Panc1 (cell line): ENCODE data around the gene METTL16. TPM values are rescaled to one million over a fixed set of nuclear protein-coding genes. Genes with fewer than 3 reads are reported as not detected.

Source experiments
- ATAC-seq: fragments of 200-7000 bp; cut with Tn5 transposase; 2 replicates; pipeline ENCODE4 v1.9.1; 2020; ENCODE audit warnings: mild to moderate bottlenecking, moderate library complexity
- BruUV-seq: library from RNA; stranded (reverse); fragments of 400-500 nt; replicated peaks from 2 replicates; lab custom pipeline; 2021; lab: Mats Ljungman, UMichigan
- CTCF ChIA-PET: fragments of 300-600 bp; sonication (Branson Sonifier 250); formaldehyde crosslinking; loops from one replicate; lab custom pipeline; 2022; ENCODE audit warnings: antibody characterized with exemption; lab: Charles Lee
- POLR2A ChIA-PET: fragments of 300-600 bp; sonication (Branson Sonifier 250); formaldehyde crosslinking; loops from one replicate; lab custom pipeline; 2022; ENCODE audit warnings: antibody characterized with exemption; lab: Charles Lee
- DNase-seq: peaks from one replicate; pipeline ENCODE4 v3.0.0-alpha.2; 2010; ENCODE audit warnings: low read depth, low spot score
- H3K27ac ChIP-seq: 2 replicates; pipeline ENCODE4 v1.5.1; 2011; ENCODE audit warnings: mild to moderate bottlenecking, low read length, inconsistent platforms
- H3K27me3 ChIP-seq: fragments of 200-500 bp; sonication (Bioruptor generic); 2 replicates; pipeline ENCODE4 v1.6.0; 2014; ENCODE audit warnings: low read length, inconsistent platforms; ENCODE audit not compliant: control insufficient read depth, insufficient read depth
- H3K36me3 ChIP-seq: fragments of 200-500 bp; sonication (Bioruptor generic); 2 replicates; pipeline ENCODE4 v1.5.1; 2014; ENCODE audit warnings: inconsistent platforms, mild to moderate bottlenecking, low read length, moderate library complexity; ENCODE audit not compliant: control insufficient read depth, insufficient read depth
- H3K4me1 ChIP-seq: 2 replicates; pipeline ENCODE4 v1.5.1; 2011; ENCODE audit warnings: inconsistent platforms, mild to moderate bottlenecking, low read length, moderate library complexity; ENCODE audit not compliant: control insufficient read depth, insufficient read depth
- H3K4me3 ChIP-seq, 2 experiments: 2 replicates each; pipeline ENCODE4 v1.5.1; 2011 to 2012; ENCODE audit warnings: low read depth in 2 of 2, low read length in 2 of 2, mild to moderate bottlenecking in 2 of 2, inconsistent platforms in 1 of 2, moderate library complexity in 1 of 2
- H3K9me3 ChIP-seq: fragments of 200-500 bp; sonication (Bioruptor generic); 2 replicates; pipeline ENCODE4 v1.5.1; 2014; ENCODE audit warnings: low read depth, mild to moderate bottlenecking, inconsistent platforms, low read length, moderate library complexity; ENCODE audit not compliant: control insufficient read depth, insufficient read depth
- CTCF ChIP-seq: fragments of 450-650 bp; IDR thresholded peaks from 2 replicates; pipeline ENCODE4 v1.5.1; 2017; ENCODE audit warnings: mild to moderate bottlenecking
- POLR2AphosphoS5 ChIP-seq: IDR thresholded peaks from 2 replicates; pipeline ENCODE4 v1.6.1; 2012; ENCODE audit warnings: mild to moderate bottlenecking, low read depth, low read length, moderate library complexity
- REST ChIP-seq, 2 experiments: IDR thresholded peaks; 2 replicates each; pipeline ENCODE4 v1.6.1; 2011 to 2012; ENCODE audit warnings: low read depth in 2 of 2, control low read depth in 1 of 2, low read length in 1 of 2, mild to moderate bottlenecking in 1 of 2, moderate library complexity in 1 of 2; ENCODE audit not compliant: insufficient read depth in 1 of 2
- SIN3A ChIP-seq: IDR thresholded peaks from 2 replicates; pipeline ENCODE4 v1.6.1; 2012; ENCODE audit warnings: low read depth, mild to moderate bottlenecking, low read length, moderate library complexity, borderline replicate concordance; ENCODE audit not compliant: insufficient read depth
- TCF7L2 ChIP-seq: IDR thresholded peaks from 2 replicates; pipeline ENCODE4 v1.6.1; 2011; ENCODE audit warnings: mild to moderate bottlenecking, low read depth, low read length, inconsistent platforms
- in situ Hi-C: cut with HindIII; loops from 2 replicates; pipeline ENCODE4 v1.10.0; 2016; ENCODE audit warnings: low sequenced_read_pairs, low pct_unique_long_range_greater_than_20kb
- intact Hi-C: fragments of 100-400 bp; cut with micrococcal nuclease; formaldehyde crosslinking; loops from one replicate; pipeline ENCODE4 v1.10.0; 2022; ENCODE audit not compliant: unreplicated experiment
- total RNA-seq: library from RNA; stranded (reverse); gene quantifications from one replicate; pipeline ENCODE4 v1.2.1, GENCODE V29; 2021; ENCODE audit not compliant: unreplicated experiment

METTL16 gene
- total RNA-seq, 1 experiment from 2014 or later: 34.7 TPM

- Histone ChIP-seq H3K36me3 (peaks cover 5% of the 10 kb centered on the region; the same call in 1 of the 2 replicates), H3K9me3 (no peaks in the 10 kb centered on the region), H3K27me3 (no peaks in the 10 kb centered on the region), H3K4me1 (no peaks in the 10 kb centered on the region), H3K27ac (no peak overlapping the region), H3K4me3 (no peak overlapping the region)
- no TSS peak for BruUV-seq
- no peak for ATAC-seq
- in situ Hi-C loops (no loop called here), intact Hi-C loops (no loop called here)
- ChIA-PET CTCF (no interaction called here), POLR2A (interaction anchor here (0.6 kb wide), 1 partner anchor 10 kb away, joined by 4 read pairs; no protein-coding TSS in a partner anchor)
- no peak for TF ChIP-seq POLR2AphosphoS5
- TF ChIP-seq SIN3A: no peak
- TF ChIP-seq CTCF: no peak
- TF ChIP-seq TCF7L2: no peak
- no peak for TF ChIP-seq REST (IDR thresholded peaks at IDR 0.05; ENCODE audit: insufficient read depth in 1 of 2, low read depth in 2 of 2, low read length in 1 of 2)
- DNase-seq: no peak
These were observed 44.8 kb downstream of the METTL16 start for GRCh38 chr17:2466931-2467330.

- H3K9me3 ChIP-seq: no peaks in the 10 kb centered on the region
- no peak overlapping the region for H3K27ac ChIP-seq
- H3K4me1 ChIP-seq: no peaks in the 10 kb centered on the region
- POLR2A ChIA-PET: no interaction called here
- BruUV-seq: no TSS peak
- H3K4me3 ChIP-seq: no peak overlapping the region
- in situ Hi-C loops: no loop called here
- H3K27me3 ChIP-seq: no peaks in the 10 kb centered on the region
- intact Hi-C loops: no loop called here
- TF ChIP-seq TCF7L2: no peak
- TF ChIP-seq REST (IDR thresholded peaks at IDR 0.05; ENCODE audit: insufficient read depth in 1 of 2, low read depth in 2 of 2, low read length in 1 of 2): no peak
- no peak for TF ChIP-seq POLR2AphosphoS5
- TF ChIP-seq SIN3A: no peak
- TF ChIP-seq CTCF: no peak
- H3K36me3 ChIP-seq: peaks cover 6% of the 10 kb centered on the region; the same call in 1 of the 2 replicates
- DNase-seq (no peak), ATAC-seq (no peak)
- CTCF ChIA-PET: no interaction called here
These were observed 49.2 kb downstream of the METTL16 start for GRCh38 chr17:2462481-2462880.
